Retinal pigment epithelial cell (primary cell): ENCODE measurements around the gene TADA3.

ENCODE experiments used
- DNase-seq: peaks from one replicate; pipeline ENCODE4 v3.0.0-alpha.2; 2010; ENCODE audit warnings: low read depth
- H3K4me3 ChIP-seq: 2 replicates; pipeline ENCODE4 v1.5.1; 2011; ENCODE audit warnings: mild to moderate bottlenecking, low read length, control low read depth, moderate library complexity
- CTCF ChIP-seq: conservative IDR thresholded peaks from 2 replicates; pipeline ENCODE4 v1.5.1; 2011; ENCODE audit warnings: low read depth, low read length, control low read depth, inconsistent platforms

The TADA3 gene

GRCh38 chr3:9782770-9783169 is 9.5 kb downstream of the TADA3 start:
- H3K4me3 ChIP-seq = no peak overlapping the region
- TF ChIP-seq CTCF = no peak
- DNase-seq = no peak

GRCh38 chr3:9781978-9782603 is 10.2 kb downstream of the TADA3 start:
- H3K4me3 ChIP-seq = no peak overlapping the region
- no peak for DNase-seq

GRCh38 chr3:9781551-9781950 is 10.7 kb downstream of the TADA3 start:
- H3K4me3 ChIP-seq = no peak overlapping the region
- no peak for TF ChIP-seq CTCF
- DNase-seq = no peak

More at GRCh38 chr3:9781978-9782603, 10.2 kb downstream of the TADA3 start:
- no peak for TF ChIP-seq CTCF

GRCh38 chr3:9780910-9781309 is 11.4 kb downstream of the TADA3 start:
- H3K4me3 ChIP-seq = no peak overlapping the region
- TF ChIP-seq CTCF = no peak
- no peak for DNase-seq

GRCh38 chr3:9780458-9780812 is 11.8 kb downstream of the TADA3 start:
- no peak for DNase-seq
- TF ChIP-seq CTCF = no peak
- H3K4me3 ChIP-seq = no peak overlapping the region

GRCh38 chr3:9779721-9780457 is 12.4 kb downstream of the TADA3 start:
- H3K4me3 ChIP-seq = no peak overlapping the region
- no peak for DNase-seq
- TF ChIP-seq CTCF = no peak

- DNase-seq = no peak
- H3K4me3 ChIP-seq = no peak overlapping the region
- no peak for TF ChIP-seq CTCF
Measured at GRCh38 chr3:9779075-9779593, 13.1 kb downstream of the TADA3 start.
